Chondrocyte (in vitro differentiated cells): ENCODE results near the gene PLEKHM1. TPM values are rescaled to one million over a fixed set of nuclear protein-coding genes. Genes with fewer than 3 reads are reported as not detected.
"Not testable (repeated sequence)": the region's sequence is repeated elsewhere in the genome, so short reads cannot be mapped to it uniquely, and the experiment has no call there.

ENCODE experiments used
- DNase-seq: peaks from one replicate; pipeline ENCODE4 v3.0.0; 2021; ENCODE audit warnings: mixed read lengths, low spot score
- H3K27ac Mint-ChIP-seq: one replicate; pipeline ENCODE4 v1.8.0; 2021; ENCODE audit warnings: mild to moderate bottlenecking, moderate library complexity, mixed read lengths; ENCODE audit not compliant: unreplicated experiment
- H3K27me3 Mint-ChIP-seq: 2 replicates; pipeline ENCODE4 v1.8.0; 2021; ENCODE audit warnings: low read depth, mixed read lengths
- H3K36me3 Mint-ChIP-seq: 2 replicates; pipeline ENCODE4 v1.8.0; 2021; ENCODE audit warnings: low read depth, mixed read lengths
- H3K4me1 Mint-ChIP-seq: 2 replicates; pipeline ENCODE4 v1.8.0; 2021; ENCODE audit warnings: low read depth, mild to moderate bottlenecking, mixed read lengths
- H3K4me3 Mint-ChIP-seq: one replicate; pipeline ENCODE4 v1.8.0; 2021; ENCODE audit warnings: mild to moderate bottlenecking, moderate library complexity, mixed read lengths; ENCODE audit not compliant: unreplicated experiment
- H3K9me3 Mint-ChIP-seq: 2 replicates; pipeline ENCODE4 v1.8.0; 2021; ENCODE audit warnings: low read depth, mixed read lengths
- total RNA-seq: library from RNA; stranded (reverse); gene quantifications from 3 replicates; pipeline ENCODE4 v1.2.1, GENCODE V29; 2021

The PLEKHM1 gene
- total RNA-seq, 1 donor from 2014 or later: 30.8 TPM

DNA sequence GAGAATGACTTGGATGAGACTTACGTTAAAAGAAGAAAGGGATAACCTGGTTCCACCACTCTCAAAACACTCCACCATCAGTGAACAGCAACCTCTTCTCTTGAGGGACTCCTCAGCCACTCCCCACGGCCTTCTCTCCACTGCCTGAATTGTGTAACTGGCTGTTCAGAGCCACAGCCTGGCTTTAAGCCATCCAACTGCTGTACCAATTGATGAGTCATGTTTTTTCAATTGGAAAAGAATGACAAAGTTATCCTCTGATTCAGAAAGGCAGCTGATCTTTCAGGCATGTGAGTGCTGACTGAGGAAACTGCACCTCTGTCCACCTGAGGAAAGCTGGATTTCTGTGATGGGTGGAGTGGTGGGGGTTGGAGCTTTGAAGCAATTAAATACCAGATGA is 2.8 kb downstream of the PLEKHM1 start:
- Mint-ChIP-seq H3K4me3 (peak overlapping the region; percentile 43), H3K27ac (peak overlapping the region; percentile 100), H3K4me1 (peaks cover 31% of the 10 kb centered on the region)
- H3K9me3 Mint-ChIP-seq, H3K36me3 Mint-ChIP-seq, H3K27me3 Mint-ChIP-seq, DNase-seq: not testable (repeated sequence)

DNA sequence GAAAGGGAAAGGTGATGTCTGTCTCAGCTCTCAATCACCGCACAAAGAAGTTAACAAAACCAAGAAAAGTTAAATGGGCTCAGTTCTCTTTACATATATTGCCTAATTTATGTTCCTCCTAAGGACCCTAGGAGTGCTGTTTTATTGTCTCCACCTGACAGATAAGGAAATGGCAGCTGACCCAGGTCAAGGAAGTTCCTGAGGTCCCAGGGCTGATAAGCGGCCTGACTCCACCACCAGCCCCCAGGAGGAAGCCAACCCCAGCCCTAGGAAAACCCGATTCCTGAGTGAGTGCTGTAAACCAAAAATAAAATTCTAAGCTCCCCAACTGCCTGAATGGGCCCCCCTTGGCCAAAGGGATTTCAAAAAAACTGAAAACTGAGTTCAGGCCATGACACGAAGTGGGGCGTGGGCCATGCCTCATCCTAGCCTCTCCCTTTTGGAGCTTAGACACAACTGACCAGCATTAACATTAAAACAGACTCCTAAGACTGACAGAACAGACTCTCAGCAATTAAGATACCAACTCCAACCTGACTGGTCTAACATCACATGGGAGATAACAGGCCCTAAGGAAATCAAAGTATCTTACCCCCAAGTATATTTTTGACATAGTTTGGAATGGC is 6.8 kb downstream of the PLEKHM1 start:
- peaks cover 12% of the 10 kb centered on the region for H3K4me1 Mint-ChIP-seq
- not testable (repeated sequence) for H3K9me3 Mint-ChIP-seq, H3K27ac Mint-ChIP-seq, H3K36me3 Mint-ChIP-seq, H3K27me3 Mint-ChIP-seq, DNase-seq, H3K4me3 Mint-ChIP-seq

DNA sequence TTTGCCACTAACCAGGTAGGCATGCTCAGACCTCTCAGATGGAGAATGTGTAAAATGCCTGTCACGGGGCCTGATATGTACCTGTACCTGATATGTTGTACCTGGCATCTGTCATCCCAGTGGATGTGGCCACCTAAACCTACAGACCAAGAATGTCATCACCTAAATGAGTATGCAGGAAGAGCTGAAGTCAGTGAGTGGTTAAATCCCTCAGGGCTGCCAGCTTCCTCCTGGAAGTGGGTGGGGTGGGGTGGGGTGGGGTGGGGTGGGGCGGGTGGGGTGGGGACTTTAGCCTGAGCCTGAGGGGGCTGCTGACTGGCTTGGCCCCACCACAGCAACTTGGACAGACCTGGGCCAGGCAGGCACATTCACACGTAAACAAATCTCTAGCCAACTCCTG is 7.3 kb downstream of the PLEKHM1 start:
- H3K9me3 Mint-ChIP-seq, H3K4me3 Mint-ChIP-seq, H3K4me1 Mint-ChIP-seq, H3K36me3 Mint-ChIP-seq, H3K27ac Mint-ChIP-seq, DNase-seq, H3K27me3 Mint-ChIP-seq: not testable (repeated sequence)

DNA sequence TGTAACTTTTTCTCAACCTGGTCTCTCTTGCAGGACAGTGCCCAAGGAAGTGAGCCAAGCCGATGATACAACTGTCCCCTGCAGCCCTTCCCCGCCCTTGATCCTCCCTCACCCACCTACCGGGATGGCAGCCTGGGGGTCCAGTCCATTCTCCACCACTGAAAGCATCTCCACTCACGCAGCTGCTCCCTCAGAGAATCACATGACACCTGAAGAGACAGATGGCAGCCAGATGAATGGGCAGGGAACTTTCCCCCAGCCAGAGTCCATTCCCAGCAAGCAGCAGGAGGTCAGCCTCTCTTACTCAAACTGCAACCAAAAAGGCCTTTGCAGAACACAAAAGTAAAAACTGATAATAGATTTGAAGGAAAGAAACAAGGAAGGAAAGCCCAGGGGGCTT is 8.2 kb downstream of the PLEKHM1 start:
- H3K27me3 Mint-ChIP-seq, H3K4me1 Mint-ChIP-seq, H3K27ac Mint-ChIP-seq, H3K4me3 Mint-ChIP-seq, H3K9me3 Mint-ChIP-seq, H3K36me3 Mint-ChIP-seq, DNase-seq: not testable (repeated sequence)

DNA sequence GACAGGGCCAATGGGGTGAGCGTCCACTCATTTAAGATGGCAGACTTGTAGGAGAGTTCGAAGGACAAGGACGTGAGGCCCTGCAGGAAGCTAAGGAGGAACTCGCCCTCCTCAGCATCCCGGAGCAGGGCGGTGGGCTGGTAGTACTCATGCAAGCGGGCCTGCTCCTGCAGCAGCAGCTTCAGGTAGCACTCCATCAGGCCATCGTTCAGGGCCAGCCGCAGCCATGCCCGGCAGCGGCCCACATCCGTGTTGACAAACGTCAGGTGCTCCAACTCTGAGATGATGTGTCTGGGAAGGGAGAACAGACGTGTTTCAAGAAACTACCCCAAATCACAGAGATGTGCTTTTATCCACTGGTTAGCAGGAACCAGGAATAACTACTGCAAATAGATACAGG is 15.1 kb downstream of the PLEKHM1 start:
- not testable (repeated sequence) for H3K9me3 Mint-ChIP-seq, H3K4me1 Mint-ChIP-seq, H3K4me3 Mint-ChIP-seq, DNase-seq, H3K27me3 Mint-ChIP-seq, H3K27ac Mint-ChIP-seq
- peaks cover 16% of the 10 kb centered on the region for H3K36me3 Mint-ChIP-seq

DNA sequence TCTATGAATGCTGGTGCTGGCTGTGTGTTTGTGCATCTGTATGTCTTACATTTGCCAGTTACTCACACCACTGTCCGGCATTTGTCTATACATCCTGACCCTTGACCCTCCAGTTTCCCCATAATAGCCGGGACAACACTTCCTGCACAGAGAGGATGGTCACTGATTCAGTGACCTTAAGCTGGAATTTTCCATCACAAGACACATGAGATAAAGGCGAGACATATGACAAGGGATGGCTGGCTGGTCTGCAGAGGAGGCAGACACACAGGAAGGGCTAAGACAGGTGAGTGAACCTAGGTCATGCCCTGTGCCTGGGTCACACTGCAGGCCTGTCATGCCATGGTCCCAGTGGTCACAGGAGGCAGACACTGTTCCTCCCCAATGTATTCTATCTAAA is 18.3 kb downstream of the PLEKHM1 start:
- H3K4me3 Mint-ChIP-seq, H3K27ac Mint-ChIP-seq, H3K9me3 Mint-ChIP-seq, DNase-seq, H3K4me1 Mint-ChIP-seq, H3K27me3 Mint-ChIP-seq: not testable (repeated sequence)
- peaks cover 14% of the 10 kb centered on the region for H3K36me3 Mint-ChIP-seq

DNA sequence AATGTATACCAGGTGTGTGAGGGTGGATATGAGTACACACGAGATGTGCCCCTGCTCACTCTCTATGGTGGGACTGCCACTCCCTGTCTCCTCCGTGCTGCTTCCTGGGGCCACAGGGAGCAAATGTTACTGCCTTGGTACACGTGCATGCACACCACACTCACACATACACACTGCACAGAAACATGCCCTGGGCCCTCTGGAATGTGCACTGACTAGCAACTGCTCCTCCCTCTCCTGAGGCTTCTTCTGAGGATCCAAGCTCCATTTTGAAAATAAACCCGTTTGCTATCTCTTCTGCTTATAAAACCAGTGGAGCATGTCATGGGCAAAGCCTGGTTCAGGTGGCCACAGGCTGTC is 21.3 kb downstream of the PLEKHM1 start:
- H3K4me3 Mint-ChIP-seq, H3K9me3 Mint-ChIP-seq, H3K27me3 Mint-ChIP-seq, H3K27ac Mint-ChIP-seq, H3K4me1 Mint-ChIP-seq, DNase-seq: not testable (repeated sequence)
- H3K36me3 Mint-ChIP-seq: peaks cover 10% of the 10 kb centered on the region

DNA sequence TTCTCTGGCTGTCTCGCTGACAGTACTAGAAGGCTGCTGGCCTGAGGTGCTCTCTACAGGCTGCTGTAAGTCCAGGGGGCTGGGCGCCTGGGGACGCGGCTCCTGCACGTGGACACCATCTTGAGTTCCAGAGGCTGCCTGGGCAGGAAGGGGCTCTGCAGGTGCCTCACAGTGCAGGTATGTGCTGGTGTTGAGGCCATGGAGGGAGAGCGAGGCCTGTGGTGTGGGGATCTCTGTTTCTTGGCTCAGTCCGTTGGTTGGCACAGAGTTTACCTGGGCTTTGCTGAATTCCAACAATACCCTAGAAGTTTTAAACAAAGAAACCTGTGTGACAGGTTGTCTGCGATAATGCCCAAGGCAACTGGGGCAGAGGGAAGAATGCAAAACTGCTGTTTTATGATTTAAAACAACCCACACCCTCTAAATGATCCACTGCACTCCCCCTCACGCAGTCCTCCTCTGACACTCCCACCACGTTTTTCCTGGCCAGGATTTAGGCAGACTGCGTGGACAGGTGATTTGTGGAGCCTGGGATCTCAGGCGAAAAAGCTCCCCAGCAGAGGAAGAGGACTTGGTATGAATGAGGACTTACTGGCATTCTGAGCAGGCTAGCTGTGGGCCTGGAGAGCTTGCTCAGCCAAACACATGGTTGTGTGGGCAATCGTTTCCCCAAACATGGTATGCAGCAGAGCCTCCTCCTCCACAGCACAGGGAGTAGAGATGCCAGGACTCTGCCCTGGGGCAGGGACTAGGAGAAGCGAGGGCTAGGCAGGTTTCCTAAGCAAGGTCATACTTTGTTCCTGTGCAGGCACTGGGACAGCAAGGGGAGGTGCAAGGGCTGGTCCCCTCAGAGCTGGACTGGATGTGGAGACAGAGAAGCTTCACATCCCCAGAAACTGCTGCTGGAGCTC is 22.0 kb downstream of the PLEKHM1 start:
- H3K36me3 Mint-ChIP-seq, H3K4me3 Mint-ChIP-seq, H3K4me1 Mint-ChIP-seq, H3K27ac Mint-ChIP-seq, H3K9me3 Mint-ChIP-seq, H3K27me3 Mint-ChIP-seq: not testable (repeated sequence)
- peak; percentile 64 for DNase-seq

DNA sequence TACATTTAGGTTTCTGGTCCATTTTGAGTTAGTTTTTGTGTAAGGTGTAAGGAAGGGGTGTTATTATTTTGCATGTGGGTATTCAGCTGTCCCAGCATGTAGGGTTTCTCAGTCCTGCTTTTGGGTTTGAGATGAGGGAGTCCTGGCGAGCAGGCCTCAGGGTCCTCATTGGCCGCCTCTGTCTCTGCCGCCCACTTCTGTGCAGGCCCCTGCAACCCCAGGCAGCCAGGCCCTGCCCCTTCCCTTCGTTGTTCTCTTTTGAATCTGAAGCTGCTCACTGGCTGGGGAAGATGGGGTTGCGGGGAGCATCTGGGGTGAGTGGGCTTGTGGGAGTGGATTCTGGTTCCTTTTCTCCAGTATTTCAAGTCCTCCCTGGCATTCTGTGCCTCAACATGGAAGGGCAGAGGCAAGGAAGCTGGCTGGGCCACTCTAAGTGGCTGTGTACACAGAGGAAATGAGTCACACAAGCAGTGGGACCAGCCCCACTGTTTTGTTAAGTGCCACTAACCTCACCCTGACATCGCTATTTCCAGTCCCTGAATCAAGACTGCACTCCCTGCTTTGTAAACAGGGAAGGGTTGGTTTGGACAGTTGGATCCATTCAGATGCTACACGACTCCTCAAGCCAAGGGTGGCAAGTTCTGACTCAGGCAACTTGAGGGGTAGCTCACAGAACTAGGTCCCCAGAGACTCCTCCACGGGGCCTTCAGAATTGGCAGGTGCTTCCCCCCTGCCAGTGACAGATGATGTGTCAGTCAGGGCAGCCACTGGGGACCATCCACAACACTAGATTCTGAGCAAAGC is 28.8 kb downstream of the PLEKHM1 start:
- H3K9me3 Mint-ChIP-seq, H3K27ac Mint-ChIP-seq, H3K4me3 Mint-ChIP-seq, DNase-seq, H3K27me3 Mint-ChIP-seq: not testable (repeated sequence)
- H3K36me3 Mint-ChIP-seq: peaks cover 10% of the 10 kb centered on the region
- H3K4me1 Mint-ChIP-seq: peaks cover 12% of the 10 kb centered on the region

DNA sequence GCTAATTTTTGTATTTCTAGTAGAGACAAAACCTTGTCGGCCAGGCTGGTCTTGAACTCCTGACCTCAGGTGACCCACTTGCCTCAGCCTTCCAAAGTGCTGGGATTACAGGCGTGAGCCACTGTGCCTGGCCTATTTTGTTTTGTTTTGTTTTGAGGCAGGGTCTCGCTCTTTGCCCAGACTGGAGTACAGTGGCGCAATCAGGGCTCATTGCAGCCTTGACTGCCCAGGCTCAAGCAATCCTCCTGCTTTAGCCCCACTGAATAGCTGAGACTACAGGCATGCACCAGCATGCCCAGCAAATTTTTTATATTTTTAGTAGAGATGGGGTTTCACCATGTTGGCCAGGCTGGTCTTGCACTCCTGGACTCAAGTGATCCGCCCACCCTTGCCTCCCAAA is 30.1 kb downstream of the PLEKHM1 start:
- peak; percentile 28 for DNase-seq
- H3K36me3 Mint-ChIP-seq: peaks cover 18% of the 10 kb centered on the region
- peaks cover 12% of the 10 kb centered on the region for H3K4me1 Mint-ChIP-seq
- not testable (repeated sequence) for H3K27ac Mint-ChIP-seq, H3K4me3 Mint-ChIP-seq, H3K27me3 Mint-ChIP-seq, H3K9me3 Mint-ChIP-seq

DNA sequence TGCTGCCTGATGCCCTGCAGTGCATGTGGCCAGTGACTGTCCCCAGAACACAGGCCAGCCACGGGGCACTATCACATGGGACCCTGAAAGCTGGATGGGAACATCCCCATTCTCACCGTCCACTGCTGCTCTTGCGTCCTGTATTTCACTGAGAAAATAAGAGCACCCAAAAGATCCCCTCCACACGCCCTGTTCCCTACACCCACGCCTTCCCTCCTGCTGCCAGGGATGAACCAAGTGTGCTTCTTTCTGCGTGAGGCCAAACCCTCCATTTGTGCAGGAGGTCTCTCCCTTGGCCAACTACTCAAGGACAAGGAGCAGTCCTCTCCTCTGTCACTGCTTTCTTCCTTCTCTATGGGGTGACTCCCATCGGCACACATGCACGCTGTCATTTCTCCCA is 36.2 kb downstream of the PLEKHM1 start:
- H3K9me3 Mint-ChIP-seq, H3K4me3 Mint-ChIP-seq, DNase-seq, H3K27ac Mint-ChIP-seq, H3K27me3 Mint-ChIP-seq, H3K4me1 Mint-ChIP-seq: not testable (repeated sequence)
- H3K36me3 Mint-ChIP-seq: peaks cover 23% of the 10 kb centered on the region

DNA sequence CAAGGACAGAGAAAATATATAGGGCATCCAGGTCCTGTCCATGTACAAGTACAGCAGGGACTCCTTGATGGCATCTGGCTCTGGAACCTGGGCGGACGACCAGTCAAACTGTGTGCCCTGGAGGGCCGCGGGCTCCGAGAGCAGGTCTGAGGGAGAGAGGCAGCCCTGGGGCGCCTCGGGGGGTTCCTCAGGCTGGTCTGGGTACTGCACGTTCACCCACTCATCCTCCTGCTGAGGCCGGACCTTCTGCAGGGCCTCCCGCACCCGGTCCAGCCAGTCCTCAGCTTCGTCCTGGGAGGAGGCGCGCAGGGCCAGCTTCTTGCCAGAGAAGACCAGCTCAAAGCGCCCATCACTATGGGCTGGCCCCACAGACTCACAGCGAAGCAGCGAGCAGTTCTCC is 36.8 kb downstream of the PLEKHM1 start:
- not testable (repeated sequence) for H3K9me3 Mint-ChIP-seq, H3K4me3 Mint-ChIP-seq, H3K27ac Mint-ChIP-seq, H3K27me3 Mint-ChIP-seq, DNase-seq, H3K4me1 Mint-ChIP-seq
- H3K36me3 Mint-ChIP-seq: peaks cover 20% of the 10 kb centered on the region
